ENCODE measurements around the gene MME.

Gene MME

GRCh38 chr3:155065537-155065936 lies 14.6 kb upstream of the MME start:
- no peak for TF ChIP-seq CTCF (IDR thresholded peaks at IDR 0.05; ENCODE audit: low read length, missing control alignments)
- DNase-seq (ENCODE audit: low read depth) = peak; percentile 79
- no peak overlapping the region for H3K4me3 ChIP-seq (replicated peaks; ENCODE audit: low read depth, low read length)

GRCh38 chr3:155069729-155070128 lies 10.4 kb upstream of the MME start:
- no peak for TF ChIP-seq CTCF (IDR thresholded peaks at IDR 0.05; ENCODE audit: low read length, missing control alignments)
- DNase-seq (ENCODE audit: low read depth) = peak; percentile 89
- no peak overlapping the region for H3K4me3 ChIP-seq (replicated peaks; ENCODE audit: low read depth, low read length)

- TF ChIP-seq CTCF (IDR thresholded peaks at IDR 0.05; ENCODE audit: low read length, missing control alignments) = no peak
- DNase-seq (ENCODE audit: low read depth) = peak; percentile 20
Measured at GRCh38 chr3:155070316-155070715, 9.8 kb upstream of the MME start.

GRCh38 chr3:155070932-155071387 lies 9.2 kb upstream of the MME start:
- DNase-seq (ENCODE audit: low read depth) = peak; percentile 98
- TF ChIP-seq CTCF (IDR thresholded peaks at IDR 0.05; ENCODE audit: low read length, missing control alignments) = no peak
- no peak overlapping the region for H3K4me3 ChIP-seq (replicated peaks; ENCODE audit: low read depth, low read length)

More at GRCh38 chr3:155070316-155070715, 9.8 kb upstream of the MME start:
- H3K4me3 ChIP-seq (replicated peaks; ENCODE audit: low read depth, low read length) = no peak overlapping the region

- DNase-seq (ENCODE audit: low read depth) = no peak
- H3K4me3 ChIP-seq (replicated peaks; ENCODE audit: low read depth, low read length) = no peak overlapping the region
- TF ChIP-seq CTCF (IDR thresholded peaks at IDR 0.05; ENCODE audit: low read length, missing control alignments) = no peak
Measured at GRCh38 chr3:155075200-155075599, 4.9 kb upstream of the MME start.

GRCh38 chr3:155076888-155077287 lies 3.2 kb upstream of the MME start:
- H3K4me3 ChIP-seq (replicated peaks; ENCODE audit: low read depth, low read length) = no peak overlapping the region
- peak; percentile 22 for DNase-seq (ENCODE audit: low read depth)
- no peak for TF ChIP-seq CTCF (IDR thresholded peaks at IDR 0.05; ENCODE audit: low read length, missing control alignments)

- H3K4me3 ChIP-seq (replicated peaks; ENCODE audit: low read depth, low read length) = peak overlapping the region; percentile 75
- TF ChIP-seq CTCF (IDR thresholded peaks at IDR 0.05; ENCODE audit: low read length, missing control alignments) = no peak
- DNase-seq (ENCODE audit: low read depth) = peak; percentile 50
Measured at GRCh38 chr3:155078711-155079467, 1.2 kb upstream of the MME start.
